Activated CD8-positive, alpha-beta memory T cell treated with anti-CD3 and anti-CD28 coated beads, Interleukin-2, amount 10 ng/mL, durations not matched to agents 7 days and 5 days (primary cell): ENCODE results near the gene HSPA12A. TPM values are rescaled to one million over a fixed set of nuclear protein-coding genes. Genes with fewer than 3 reads are reported as not detected.

ENCODE experiments used
- ATAC-seq: fragments of 150-1000 bp; cut with Tn5 transposase; one replicate; pipeline ENCODE4 v1.10.0; 2021; ENCODE audit warnings: moderate library complexity
- CTCF ChIA-PET: fragments of 350-600 bp; sonication (Branson Sonifier 250); formaldehyde crosslinking; loops from one replicate; lab custom pipeline; 2021; ENCODE audit warnings: antibody characterized with exemption; lab: Charles Lee
- DNase-seq: peaks from one replicate; pipeline ENCODE4 v3.0.0-alpha.2; 2020
- H3K27ac Mint-ChIP-seq: one replicate; pipeline ENCODE4 v1.8.0; 2021; ENCODE audit warnings: mild to moderate bottlenecking, mixed read lengths
- H3K27me3 Mint-ChIP-seq: one replicate; pipeline ENCODE4 v1.8.0; 2021; ENCODE audit warnings: mixed read lengths
- H3K36me3 Mint-ChIP-seq: one replicate; pipeline ENCODE4 v1.8.0; 2021; ENCODE audit warnings: mild to moderate bottlenecking, mixed read lengths
- H3K4me1 Mint-ChIP-seq: one replicate; pipeline ENCODE4 v1.8.0; 2021; ENCODE audit warnings: mixed read lengths
- H3K4me3 Mint-ChIP-seq: one replicate; pipeline ENCODE4 v1.8.0; 2021; ENCODE audit warnings: mild to moderate bottlenecking, moderate library complexity, mixed read lengths
- H3K9me3 Mint-ChIP-seq: one replicate; pipeline ENCODE4 v1.8.0; 2022; ENCODE audit warnings: low read depth, mixed read lengths
- total RNA-seq, 2 experiments: library from RNA; stranded (reverse); gene quantifications; one replicate each; pipeline ENCODE4 v1.2.3, GENCODE V29; 2021

Gene HSPA12A
- total RNA-seq, 2 experiments from 2014 or later: not detected

DNA sequence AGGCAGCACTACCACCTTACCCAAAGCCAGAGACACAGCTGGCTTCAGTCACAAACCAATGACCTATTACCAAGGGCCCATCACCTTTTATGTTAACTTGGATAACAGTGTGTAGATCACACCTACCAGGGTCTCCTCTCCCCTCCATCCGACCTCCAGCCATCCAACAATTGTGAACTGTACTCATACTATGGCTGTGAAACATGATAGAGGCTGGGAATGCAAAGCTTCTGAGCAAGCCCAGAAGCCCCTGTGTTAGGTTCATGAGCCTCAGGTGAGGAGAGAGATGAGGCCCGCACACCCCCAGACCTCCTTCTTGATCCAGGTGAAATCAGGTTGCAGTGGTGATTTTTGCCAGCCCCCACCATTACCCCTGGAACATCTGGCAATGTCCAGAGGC is 73.9 kb downstream of the HSPA12A start:
- no peaks in the 10 kb centered on the region for H3K9me3 Mint-ChIP-seq
- H3K4me3 Mint-ChIP-seq: no peak overlapping the region
- no peak overlapping the region for H3K27ac Mint-ChIP-seq
- DNase-seq: no peak
- ATAC-seq: no peak
- H3K4me1 Mint-ChIP-seq: no peaks in the 10 kb centered on the region
- H3K36me3 Mint-ChIP-seq: no peaks in the 10 kb centered on the region
- H3K27me3 Mint-ChIP-seq: peaks cover 3% of the 10 kb centered on the region
- CTCF ChIA-PET: no interaction called here

- Mint-ChIP-seq H3K27ac (no peak overlapping the region), H3K9me3 (no peaks in the 10 kb centered on the region), H3K36me3 (no peaks in the 10 kb centered on the region), H3K27me3 (peaks cover 3% of the 10 kb centered on the region), H3K4me3 (no peak overlapping the region), H3K4me1 (no peaks in the 10 kb centered on the region)
- ATAC-seq (no peak), DNase-seq (no peak)
- CTCF ChIA-PET: no interaction called here
Observed at GRCh38 chr10:116668018-116668417, 74.3 kb downstream of the HSPA12A start.

- Mint-ChIP-seq H3K4me1 (no peaks in the 10 kb centered on the region), H3K36me3 (no peaks in the 10 kb centered on the region), H3K4me3 (no peak overlapping the region), H3K9me3 (no peaks in the 10 kb centered on the region), H3K27ac (no peak overlapping the region), H3K27me3 (peaks cover 3% of the 10 kb centered on the region)
- DNase-seq: no peak
- CTCF ChIA-PET: no interaction called here
- no peak for ATAC-seq
Observed at GRCh38 chr10:116667484-116667883, 74.9 kb downstream of the HSPA12A start.

GRCh38 chr10:116665541-116666125 is 76.7 kb downstream of the HSPA12A start:
- Mint-ChIP-seq H3K27me3 (peaks cover 3% of the 10 kb centered on the region), H3K4me1 (no peaks in the 10 kb centered on the region), H3K36me3 (no peaks in the 10 kb centered on the region), H3K9me3 (no peaks in the 10 kb centered on the region), H3K4me3 (no peak overlapping the region), H3K27ac (no peak overlapping the region)
- CTCF ChIA-PET: interaction anchor here (0.8 kb wide), 1 partner anchor 16 kb away, joined by 4 read pairs; no protein-coding TSS in a partner anchor
- no peak for DNase-seq
- no peak for ATAC-seq

DNA sequence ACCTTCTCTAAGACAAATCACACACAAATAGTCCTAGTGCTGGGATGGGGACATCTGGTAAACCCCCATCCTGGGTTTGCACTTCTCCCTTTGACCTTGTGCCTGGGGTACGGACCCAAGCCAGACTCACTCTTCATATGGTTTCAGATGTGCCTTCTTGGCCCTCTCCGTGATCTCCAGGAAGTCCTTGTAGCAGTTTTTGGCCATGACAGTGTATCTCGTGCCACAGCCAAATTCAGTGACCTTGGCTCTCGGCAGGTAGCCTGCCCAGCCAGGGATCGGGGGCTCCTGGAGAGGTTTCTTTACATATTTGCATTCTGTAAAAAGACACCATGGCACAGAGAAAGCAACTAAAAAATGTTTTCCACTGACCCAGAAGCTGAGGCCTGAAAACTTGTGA is 77.7 kb downstream of the HSPA12A start:
- no peaks in the 10 kb centered on the region for H3K27me3 Mint-ChIP-seq
- H3K4me3 Mint-ChIP-seq: no peak overlapping the region
- CTCF ChIA-PET: no interaction called here
- no peaks in the 10 kb centered on the region for H3K9me3 Mint-ChIP-seq
- H3K36me3 Mint-ChIP-seq: no peaks in the 10 kb centered on the region
- DNase-seq (no peak), ATAC-seq (no peak)
- no peak overlapping the region for H3K27ac Mint-ChIP-seq
- no peaks in the 10 kb centered on the region for H3K4me1 Mint-ChIP-seq

DNA sequence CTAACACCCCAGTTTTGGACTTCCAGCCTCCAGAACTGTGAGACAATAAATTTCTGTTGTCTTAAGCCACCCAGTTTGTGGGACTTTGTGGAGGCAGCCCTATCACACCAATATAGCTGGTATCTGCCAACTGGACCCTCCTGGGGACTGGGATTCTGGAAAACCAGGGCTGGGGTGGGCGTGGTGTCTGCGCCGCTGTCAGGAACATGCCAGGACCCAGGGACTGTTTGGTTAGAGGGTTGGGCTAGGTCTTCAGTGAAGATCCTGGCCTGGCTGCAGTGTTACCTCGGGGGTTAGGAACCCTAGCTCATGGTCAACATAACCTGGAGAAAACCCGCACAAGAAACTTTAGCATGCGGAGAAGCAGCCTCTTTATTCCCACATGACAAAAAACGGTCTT is 79.0 kb downstream of the HSPA12A start:
- Mint-ChIP-seq H3K9me3 (no peaks in the 10 kb centered on the region), H3K4me1 (no peaks in the 10 kb centered on the region), H3K27me3 (no peaks in the 10 kb centered on the region), H3K4me3 (no peak overlapping the region), H3K27ac (no peak overlapping the region), H3K36me3 (no peaks in the 10 kb centered on the region)
- ATAC-seq: no peak
- no peak for DNase-seq
- CTCF ChIA-PET: no interaction called here

GRCh38 chr10:116660860-116661259 is 81.5 kb downstream of the HSPA12A start:
- H3K4me3 Mint-ChIP-seq: no peak overlapping the region
- no peaks in the 10 kb centered on the region for H3K36me3 Mint-ChIP-seq
- CTCF ChIA-PET: no interaction called here
- H3K9me3 Mint-ChIP-seq: no peaks in the 10 kb centered on the region
- no peaks in the 10 kb centered on the region for H3K4me1 Mint-ChIP-seq
- ATAC-seq (no peak), DNase-seq (no peak)
- H3K27ac Mint-ChIP-seq: no peak overlapping the region
- no peaks in the 10 kb centered on the region for H3K27me3 Mint-ChIP-seq

GRCh38 chr10:116659049-116659670 is 83.2 kb downstream of the HSPA12A start:
- ATAC-seq (no peak), DNase-seq (no peak)
- Mint-ChIP-seq H3K36me3 (no peaks in the 10 kb centered on the region), H3K27me3 (peaks cover 2% of the 10 kb centered on the region), H3K27ac (no peak overlapping the region), H3K4me3 (no peak overlapping the region), H3K4me1 (no peaks in the 10 kb centered on the region), H3K9me3 (no peaks in the 10 kb centered on the region)
- CTCF ChIA-PET: no interaction called here

- no peak overlapping the region for H3K27ac Mint-ChIP-seq
- H3K4me3 Mint-ChIP-seq: no peak overlapping the region
- H3K27me3 Mint-ChIP-seq: peaks cover 2% of the 10 kb centered on the region
- no peaks in the 10 kb centered on the region for H3K9me3 Mint-ChIP-seq
- no peaks in the 10 kb centered on the region for H3K4me1 Mint-ChIP-seq
- CTCF ChIA-PET: no interaction called here
- H3K36me3 Mint-ChIP-seq: no peaks in the 10 kb centered on the region
- no peak for DNase-seq
- no peak for ATAC-seq
Observed at GRCh38 chr10:116657863-116658551, 84.4 kb downstream of the HSPA12A start.

DNA sequence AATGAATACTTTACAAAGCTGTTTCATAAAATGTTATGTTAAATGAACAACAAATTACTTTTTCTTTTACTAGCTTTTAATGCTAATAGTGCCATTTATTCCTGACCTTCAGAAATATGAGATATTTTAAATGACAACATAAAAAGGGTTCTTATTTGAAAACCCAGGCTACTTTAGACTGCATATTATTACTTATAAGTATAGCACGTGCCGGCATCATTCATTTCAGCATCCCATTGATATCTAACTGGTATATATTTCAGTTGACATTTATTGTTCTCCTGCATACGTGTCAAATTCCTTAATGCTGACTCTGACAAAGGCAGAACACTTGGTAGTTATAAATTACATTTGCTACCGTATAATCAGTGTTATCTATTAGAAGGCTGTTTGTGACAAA is 86.3 kb downstream of the HSPA12A start:
- no peak for ATAC-seq
- peaks cover 2% of the 10 kb centered on the region for H3K27me3 Mint-ChIP-seq

DNA sequence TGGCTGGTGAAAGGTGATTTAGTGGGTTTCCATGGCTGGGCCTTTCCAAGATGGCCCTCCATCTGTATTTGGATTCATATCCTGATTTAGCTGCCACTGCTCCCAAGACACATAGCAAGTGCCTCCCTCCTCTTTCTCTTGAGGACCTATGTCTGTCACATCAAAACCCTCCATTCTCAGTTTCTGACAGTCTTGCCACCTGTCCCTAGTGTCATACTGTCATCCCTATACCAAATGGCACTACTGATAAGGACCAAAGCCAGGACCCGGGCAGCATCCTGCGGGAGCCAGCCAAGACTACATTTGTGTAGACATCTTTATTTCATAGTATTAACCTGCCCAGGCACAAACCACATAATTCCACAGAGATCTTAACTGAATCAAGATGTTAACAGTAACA is 86.8 kb downstream of the HSPA12A start:
- no peak overlapping the region for H3K4me3 Mint-ChIP-seq
- H3K4me1 Mint-ChIP-seq: no peaks in the 10 kb centered on the region
- ATAC-seq (no peak), DNase-seq (no peak)
- H3K27me3 Mint-ChIP-seq: peaks cover 2% of the 10 kb centered on the region
- H3K36me3 Mint-ChIP-seq: no peaks in the 10 kb centered on the region
- no peaks in the 10 kb centered on the region for H3K9me3 Mint-ChIP-seq
- no peak overlapping the region for H3K27ac Mint-ChIP-seq
- CTCF ChIA-PET: no interaction called here

More for the DNA sequence above, 86.3 kb downstream of the HSPA12A start:
- Mint-ChIP-seq H3K4me1 (no peaks in the 10 kb centered on the region), H3K9me3 (no peaks in the 10 kb centered on the region), H3K27ac (no peak overlapping the region), H3K4me3 (no peak overlapping the region), H3K36me3 (no peaks in the 10 kb centered on the region)
- CTCF ChIA-PET: no interaction called here
- DNase-seq: no peak

DNA sequence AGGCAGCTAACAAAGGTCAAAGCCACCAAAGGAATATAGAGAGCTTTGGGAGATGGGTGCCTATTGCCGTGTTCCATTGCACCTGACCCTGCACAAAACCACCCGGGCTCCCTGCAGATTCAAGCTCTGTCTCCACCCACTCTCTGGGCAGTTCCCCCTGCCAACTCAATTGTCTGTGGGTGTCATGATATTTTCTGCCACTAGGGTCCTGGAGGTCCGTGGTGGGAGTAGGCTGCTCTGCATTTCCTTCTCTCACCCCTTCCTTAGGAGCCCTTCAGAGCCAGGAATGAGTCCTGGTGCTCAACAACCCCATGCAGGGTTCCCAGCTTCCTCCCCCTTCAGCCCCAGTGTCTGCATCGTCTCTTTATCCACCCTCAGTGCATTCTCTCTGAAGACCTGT is 87.5 kb downstream of the HSPA12A start:
- Mint-ChIP-seq H3K27ac (no peak overlapping the region), H3K4me3 (no peak overlapping the region), H3K36me3 (no peaks in the 10 kb centered on the region), H3K27me3 (peaks cover 2% of the 10 kb centered on the region), H3K9me3 (peaks cover 1% of the 10 kb centered on the region), H3K4me1 (no peaks in the 10 kb centered on the region)
- CTCF ChIA-PET: no interaction called here
- ATAC-seq (no peak), DNase-seq (no peak)

GRCh38 chr10:116653885-116654284 is 88.5 kb downstream of the HSPA12A start:
- Mint-ChIP-seq H3K4me1 (no peaks in the 10 kb centered on the region), H3K27ac (no peak overlapping the region), H3K9me3 (peaks cover 1% of the 10 kb centered on the region), H3K4me3 (no peak overlapping the region), H3K27me3 (peaks cover 2% of the 10 kb centered on the region), H3K36me3 (no peaks in the 10 kb centered on the region)
- DNase-seq (no peak), ATAC-seq (no peak)
- CTCF ChIA-PET: no interaction called here

DNA sequence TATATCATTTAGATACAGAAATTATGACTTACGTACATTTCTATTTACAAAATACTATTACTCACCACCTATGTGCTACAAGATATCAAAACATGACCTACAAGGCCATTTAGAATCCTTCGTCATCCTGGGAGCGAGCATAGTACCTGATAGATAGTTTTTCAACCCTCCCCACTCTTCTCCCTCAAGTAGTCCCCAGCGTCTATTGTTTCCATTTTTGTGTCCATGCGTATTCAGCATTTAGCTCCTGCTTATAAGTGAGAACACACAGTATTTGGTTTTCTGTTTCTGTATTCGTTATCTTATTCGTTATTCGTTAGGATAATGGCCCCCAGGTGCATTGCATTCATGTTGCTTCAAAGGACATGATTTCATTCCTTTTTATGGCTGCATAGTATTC is 93.5 kb downstream of the HSPA12A start:
- no peak for ATAC-seq
- CTCF ChIA-PET: no interaction called here
- Mint-ChIP-seq H3K27me3 (no peaks in the 10 kb centered on the region), H3K4me3 (no peak overlapping the region), H3K4me1 (no peaks in the 10 kb centered on the region), H3K9me3 (peaks cover 1% of the 10 kb centered on the region), H3K36me3 (no peaks in the 10 kb centered on the region), H3K27ac (no peak overlapping the region)
- DNase-seq: no peak
